HK-2 (cell line): ENCODE data around the gene STRA8.

Experiments
- DNase-seq: peaks from one replicate; pipeline ENCODE4 v3.0.0-alpha.2; 2018; ENCODE audit not compliant: unreplicated experiment

Gene STRA8

DNA sequence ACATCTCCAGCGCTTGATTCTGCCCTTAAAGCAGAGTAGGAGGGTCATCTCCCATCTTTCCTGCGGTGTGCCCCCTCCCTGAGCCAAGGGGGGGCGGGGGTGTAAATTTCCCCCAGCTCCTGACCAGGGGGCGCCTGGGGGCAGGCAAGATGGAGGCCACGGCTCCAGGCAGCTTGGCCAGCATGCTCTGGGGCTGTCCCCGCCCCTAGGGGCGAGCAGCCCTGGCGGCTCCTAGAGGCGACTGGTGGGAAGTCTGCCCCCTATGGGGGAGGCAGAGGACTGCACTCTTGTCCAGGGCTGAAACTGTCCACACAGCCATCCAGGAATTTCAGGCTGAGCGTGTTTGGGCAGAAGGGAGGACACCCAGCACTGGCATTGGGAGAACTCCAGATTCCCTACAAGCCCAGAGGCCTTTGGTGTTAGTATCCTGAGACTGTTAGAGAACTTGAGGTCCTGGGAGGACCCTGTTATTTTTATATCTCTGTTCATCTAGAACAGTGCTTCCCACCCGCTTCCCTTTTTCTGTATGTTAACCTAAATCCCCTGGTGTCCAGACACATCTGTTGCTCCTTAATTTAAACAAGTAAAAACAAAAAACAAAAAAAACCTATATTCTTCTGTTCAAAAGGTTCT lies 4.6 kb downstream of the STRA8 start:
- no peak for DNase-seq

DNA sequence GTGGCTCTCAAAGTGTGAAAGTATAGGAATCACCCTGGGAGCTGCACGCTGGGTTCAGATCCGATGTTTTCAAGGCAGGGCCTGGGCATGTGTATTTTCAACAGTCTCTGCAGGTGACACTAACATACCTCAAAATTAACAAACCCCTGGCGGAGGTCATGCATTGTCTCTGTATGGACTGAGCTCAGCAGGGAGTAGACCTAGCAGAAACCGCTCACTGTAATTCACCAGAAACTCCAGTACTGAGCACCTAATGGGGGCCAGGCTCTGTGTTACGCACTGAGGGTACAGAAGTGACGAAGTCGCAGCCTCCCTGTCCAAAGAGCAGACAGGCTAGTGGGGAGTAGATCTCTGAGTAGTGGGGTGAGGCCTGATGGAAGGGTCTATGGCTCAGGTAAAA lies 5.6 kb downstream of the STRA8 start:
- no peak for DNase-seq

DNA sequence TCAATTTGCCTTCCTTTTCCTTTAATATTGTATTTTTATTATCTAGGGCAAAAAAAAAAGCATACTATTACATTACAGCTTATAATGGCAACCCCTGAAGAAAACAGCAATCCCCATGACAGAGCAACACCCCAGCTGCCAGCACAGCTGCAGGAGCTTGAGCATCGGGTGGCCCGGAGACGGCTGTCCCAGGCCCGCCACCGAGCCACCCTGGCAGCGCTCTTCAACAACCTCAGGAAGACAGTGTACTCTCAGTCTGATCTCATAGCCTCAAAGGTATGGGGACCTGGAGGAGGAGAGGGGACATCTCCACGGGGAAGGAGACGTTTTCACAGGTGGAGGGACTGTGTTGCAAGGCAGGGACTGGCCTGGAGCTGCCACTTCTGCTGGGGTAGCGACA lies 6.8 kb downstream of the STRA8 start:
- no peak for DNase-seq

DNA sequence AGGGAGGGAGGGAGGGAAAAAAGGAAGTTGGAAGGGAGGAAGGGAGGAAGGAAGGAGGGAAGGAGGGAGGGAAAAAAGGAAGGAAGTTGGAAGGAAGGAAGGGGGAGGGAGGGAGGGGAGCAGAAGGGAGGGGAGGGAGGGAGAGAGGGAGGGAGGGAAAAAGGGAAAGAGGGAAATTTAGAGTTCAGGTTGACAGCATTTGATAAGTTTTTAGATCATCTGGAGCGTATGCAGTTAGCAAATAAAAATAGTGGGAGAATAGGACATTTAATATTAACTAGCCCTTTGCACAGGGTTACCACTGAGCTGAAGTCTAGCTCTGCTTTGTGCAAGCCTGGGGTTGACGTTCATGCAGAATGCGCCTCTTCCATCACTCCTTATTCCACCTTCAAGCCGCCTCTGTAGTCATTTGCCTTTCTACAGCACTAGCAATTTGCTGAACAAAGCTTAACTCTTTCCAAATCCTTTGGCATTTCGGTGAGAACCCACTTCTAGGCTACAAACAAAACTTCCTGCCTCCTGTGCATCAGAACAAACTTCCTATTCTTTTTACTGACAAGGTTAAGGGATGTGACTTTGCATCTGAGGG lies 8.6 kb downstream of the STRA8 start:
- DNase-seq, result no peak

DNA sequence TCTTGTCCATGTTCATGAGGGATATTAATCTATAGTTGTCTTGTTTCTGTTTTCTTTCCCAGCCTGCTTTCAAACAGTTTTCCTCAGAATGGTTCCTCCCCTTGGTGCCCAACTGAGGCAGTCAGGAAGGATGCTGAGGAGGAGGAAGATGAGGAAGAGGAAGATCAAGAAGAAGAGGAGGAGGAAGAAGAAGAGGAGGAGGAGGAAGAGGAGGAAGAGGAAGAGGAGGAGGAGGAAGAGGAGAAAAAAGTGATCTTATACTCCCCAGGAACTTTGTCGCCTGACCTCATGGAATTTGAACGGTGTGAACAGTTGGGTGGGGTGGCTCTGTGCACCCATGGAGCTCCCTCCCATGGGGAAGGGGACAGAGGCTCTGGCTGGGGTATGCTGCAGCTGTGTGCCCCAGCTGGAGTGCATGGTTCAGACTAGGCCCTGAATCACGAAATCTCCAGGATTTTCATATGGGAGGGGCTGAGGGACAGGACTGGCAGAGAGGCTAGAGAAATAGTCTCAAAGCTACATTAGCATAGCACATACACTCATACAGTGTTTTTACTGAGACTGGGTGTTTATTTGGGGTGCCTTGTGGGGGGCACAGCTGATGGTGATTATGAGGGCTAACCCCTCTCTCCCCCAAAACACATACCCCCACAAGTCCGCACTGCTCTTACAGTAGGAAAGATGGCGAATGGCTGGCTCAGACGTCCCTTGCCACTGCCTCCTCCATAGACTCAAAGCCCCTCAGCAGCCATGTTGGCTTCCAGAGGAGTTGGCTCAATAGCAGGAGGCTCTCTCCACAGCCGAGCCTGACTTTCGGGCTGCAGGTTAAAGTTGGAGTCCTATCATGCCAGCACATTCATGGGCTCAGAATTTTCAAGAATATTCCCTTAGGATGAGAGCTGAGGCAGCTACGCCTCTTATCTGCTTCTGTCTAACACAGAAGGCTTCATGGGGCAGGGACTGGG lies 11.9 kb downstream of the STRA8 start:
- DNase-seq, result no peak

DNA sequence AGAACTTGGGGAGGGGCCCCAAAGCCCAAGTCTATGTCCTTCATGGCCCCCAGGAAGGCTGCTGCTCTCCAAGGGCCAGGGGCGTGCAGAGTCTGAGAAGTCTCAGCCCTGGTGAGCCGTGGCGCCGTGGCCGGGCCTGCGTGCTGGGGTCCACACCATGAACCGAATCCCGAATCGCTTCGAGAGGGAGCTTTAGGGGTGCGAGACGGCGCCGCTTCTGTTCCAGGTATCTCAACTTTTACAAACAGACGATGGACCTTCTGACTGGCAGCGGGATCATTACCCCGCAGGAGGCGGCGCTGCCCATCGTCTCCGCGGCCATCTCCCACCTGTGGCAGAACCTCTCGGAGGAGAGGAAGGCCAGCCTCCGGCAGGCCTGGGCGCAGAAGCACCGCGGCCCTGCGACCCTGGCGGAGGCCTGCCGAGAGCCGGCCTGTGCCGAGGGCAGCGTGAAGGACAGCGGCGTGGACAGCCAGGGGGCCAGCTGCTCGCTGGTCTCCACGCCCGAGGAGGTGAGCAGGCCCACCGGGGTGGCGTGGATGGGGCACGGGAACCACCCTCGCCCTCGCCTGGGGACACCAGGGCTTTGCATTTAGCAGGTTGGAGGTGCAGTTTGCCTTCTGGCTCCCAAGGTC lies 12.7 kb downstream of the STRA8 start:
- no peak for DNase-seq

DNA sequence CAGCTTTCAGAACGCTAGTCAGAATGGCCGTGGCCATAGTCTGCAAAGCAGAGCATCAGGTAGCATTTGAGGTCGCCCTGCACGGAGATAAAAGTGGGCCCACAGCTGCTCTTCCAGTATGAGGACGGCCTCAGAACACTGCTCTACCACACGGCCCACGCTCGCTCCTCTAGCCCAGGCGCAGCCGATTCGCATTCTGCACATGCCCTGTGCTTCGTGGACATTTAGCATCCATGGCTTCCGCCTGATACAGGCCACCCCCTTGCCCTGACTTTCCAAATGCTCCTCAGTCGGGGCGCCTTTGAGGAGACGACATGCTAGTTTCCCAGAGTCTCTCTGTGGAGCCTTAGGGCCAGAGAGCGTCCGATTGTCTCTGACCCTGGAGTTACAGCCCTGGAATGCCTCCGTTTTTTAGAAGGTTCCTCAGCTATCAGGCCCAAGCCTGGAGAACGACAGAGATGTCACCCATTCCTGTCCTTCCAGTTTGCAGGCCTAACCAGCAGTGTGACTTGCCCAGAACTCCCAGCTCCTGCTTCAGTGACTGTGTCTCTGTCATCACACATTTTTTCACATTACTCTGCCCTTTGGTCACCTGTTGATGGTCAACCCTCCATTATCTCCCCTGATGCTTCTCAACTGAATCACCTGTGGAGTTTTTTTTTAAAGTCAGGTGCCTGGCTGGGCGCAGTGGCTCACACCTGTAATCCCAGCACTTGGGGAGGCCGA lies 14.3 kb downstream of the STRA8 start:
- DNase-seq, result no peak

DNA sequence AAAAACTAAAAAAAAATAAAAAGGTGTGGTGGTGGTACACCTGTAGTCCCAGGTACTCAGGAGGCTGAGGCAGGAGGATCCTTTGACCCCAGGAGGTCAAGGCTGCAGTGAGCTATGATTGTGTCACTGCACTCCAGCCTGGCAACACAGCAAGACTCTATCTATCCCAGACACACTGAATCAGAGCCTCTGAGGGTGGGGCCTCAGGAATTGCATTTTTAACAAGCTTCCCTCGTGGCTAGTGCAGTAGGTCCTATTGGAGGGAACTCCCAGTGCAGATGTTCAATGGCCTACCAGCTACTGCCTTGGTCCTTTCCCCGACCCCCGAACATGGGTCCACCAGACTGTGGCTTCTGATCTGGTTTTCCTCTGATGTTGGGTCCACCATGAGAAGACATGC lies 14.9 kb downstream of the STRA8 start:
- no peak for DNase-seq

DNA sequence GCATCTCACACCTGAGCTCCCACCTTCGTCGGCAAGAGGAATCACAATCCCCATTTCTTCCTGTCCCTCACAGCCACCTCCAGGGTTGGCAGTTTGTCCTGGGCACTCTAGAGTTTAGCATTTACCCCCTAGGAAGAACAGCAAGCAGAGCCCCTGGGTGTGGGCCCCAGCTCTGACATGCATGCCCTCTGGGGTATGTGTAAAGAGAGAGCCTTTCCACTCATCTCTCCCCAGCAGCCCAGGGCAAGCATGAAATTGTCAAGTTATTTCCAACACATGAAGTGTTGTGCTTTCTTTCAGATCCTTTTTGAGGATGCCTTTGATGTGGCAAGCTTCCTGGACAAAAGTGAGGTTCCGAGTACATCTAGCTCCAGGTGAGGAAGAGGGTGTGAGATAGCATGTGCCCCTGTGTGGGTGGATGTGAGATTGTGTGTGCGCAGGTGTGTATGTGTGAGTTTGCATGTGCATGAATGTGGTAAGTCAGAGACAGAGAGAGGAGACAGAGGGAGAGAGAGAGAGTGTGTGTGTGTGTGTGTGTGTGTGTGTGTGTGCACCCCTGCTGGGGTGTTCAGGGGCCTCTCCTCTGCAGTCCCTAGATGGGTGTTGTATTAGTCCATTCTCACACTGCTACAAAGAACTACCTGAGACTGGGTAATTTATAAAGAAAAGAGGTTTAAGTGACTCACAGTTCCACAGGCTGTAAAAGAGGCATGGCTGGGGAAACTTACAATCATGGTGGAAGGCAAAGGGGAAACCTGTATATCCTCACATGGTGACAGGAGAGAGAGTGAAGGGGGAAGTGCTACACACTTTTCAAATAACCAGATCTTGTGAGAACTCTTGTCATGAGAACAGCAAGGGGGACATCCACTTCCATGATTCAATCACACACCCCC lies 18.1 kb downstream of the STRA8 start:
- DNase-seq, result no peak

DNA sequence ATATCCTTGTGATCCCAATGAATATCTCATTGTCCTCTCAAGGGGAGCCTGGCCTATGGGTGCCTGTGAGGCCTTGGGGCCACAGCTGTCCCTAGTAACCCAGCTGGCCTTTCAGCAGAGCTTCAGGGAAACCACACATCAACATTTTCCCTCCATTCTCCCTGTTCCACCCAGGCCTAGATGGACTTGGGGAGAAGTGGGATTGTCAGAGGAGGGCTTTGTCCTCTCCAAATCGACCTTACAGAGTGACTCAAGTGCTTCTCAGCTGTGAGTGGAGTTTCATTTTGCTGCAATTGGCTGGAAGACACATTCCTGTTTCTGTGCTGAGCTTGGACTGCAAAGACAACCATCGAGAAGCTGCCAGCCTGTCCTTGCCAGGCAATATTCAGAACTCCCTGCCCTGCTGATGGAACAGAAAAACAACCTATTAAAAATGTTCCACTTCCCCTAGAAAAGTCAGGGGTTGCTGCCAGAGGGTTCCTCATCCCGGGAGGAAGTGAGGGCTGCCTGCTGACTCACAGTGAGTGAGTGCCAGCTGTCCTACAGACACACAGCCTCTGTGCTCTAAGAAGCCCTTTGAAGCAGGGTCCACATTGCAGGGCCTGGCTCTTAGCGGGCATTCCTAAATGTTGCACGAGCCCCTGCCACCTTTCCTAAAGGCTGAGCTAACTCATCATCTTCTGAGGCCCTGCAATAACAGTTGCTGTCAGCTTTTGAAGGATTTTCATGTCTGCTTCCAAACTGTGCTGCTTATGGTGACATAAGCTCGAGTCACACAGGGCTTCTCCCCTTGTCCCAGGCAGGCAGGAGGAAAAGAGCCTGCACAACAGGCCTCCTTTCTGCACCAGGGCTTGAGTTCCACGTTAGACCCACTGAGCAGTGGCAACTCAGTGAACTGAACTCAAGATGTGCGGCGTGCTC lies 20.5 kb downstream of the STRA8 start:
- peak; percentile 61 for DNase-seq

DNA sequence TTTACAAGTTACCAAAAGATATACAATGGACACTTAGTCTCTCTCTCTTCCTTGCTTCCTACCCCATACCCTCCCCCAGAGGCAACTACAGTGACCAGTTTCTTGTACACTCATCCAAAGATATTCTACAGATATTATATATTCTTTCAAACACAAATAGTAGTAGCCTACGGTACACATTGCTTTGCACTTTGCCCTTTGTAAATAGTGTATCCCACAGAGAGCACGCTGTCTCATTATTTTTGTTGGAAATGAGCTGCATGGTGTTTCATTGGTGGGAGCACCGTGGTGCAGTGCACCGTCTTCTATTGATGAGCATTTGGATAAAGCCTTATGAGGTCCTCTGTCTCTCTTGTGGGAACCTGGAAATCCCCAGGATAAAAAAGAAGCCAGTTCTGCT lies 24.2 kb downstream of the STRA8 start:
- no peak for DNase-seq

DNA sequence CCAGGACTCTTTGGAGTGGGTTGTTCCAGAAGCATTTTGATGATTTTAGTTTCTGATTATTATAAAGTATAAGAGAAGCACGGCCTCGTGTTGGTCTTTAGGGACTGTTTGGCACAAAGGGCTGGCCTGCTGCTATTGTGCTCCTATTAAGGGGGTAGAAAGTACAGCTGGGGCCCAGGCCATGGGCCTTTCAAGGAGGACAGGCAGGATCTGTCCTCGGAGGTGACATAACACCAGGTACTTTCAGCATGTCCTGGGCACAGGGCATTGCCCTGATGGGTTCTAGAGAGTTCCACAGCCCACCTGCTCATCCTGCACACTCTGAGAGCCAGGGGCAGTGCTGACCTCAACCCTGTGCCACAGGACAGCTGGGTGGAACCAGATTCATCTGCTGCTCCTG lies 24.9 kb downstream of the STRA8 start:
- no peak for DNase-seq

DNA sequence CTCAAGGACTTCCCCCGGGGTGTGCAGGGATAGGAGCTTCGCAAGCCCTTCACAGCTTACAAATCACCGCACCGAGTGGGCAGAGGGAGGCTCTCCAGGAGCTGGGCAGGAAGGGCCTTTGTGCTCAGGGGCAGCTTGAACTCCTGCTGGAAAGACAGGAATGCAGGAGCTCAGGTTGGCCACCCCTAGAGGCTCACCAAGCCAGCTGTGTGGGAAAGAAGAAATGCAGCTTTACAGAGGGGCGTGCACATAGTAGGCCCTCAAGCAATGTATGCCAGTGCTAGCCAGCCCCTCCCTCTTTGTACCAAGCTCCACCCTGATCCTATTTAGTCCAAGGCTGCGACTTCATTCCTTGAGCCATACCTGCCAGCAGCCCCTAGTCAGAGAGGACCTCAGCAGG lies 26.1 kb downstream of the STRA8 start:
- DNase-seq, result no peak

DNA sequence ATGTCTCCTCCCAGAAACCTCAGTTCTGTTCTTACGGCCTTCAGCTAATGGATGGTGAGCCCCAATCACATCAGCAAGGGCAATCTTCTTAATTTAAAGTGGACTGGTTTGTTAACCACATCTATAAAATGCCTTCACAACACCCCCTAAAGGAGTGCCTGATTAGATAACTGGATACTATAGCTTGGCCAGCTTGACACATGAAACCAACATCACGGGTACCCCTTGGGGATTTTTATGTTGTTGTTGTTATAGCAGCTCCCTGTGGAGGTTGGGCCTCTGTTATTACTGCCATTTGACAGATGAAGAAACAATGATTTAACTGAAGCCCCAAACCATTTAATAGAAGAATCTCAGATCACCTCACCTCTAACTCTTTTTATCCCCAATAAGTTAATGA lies 26.8 kb downstream of the STRA8 start:
- no peak for DNase-seq

DNA sequence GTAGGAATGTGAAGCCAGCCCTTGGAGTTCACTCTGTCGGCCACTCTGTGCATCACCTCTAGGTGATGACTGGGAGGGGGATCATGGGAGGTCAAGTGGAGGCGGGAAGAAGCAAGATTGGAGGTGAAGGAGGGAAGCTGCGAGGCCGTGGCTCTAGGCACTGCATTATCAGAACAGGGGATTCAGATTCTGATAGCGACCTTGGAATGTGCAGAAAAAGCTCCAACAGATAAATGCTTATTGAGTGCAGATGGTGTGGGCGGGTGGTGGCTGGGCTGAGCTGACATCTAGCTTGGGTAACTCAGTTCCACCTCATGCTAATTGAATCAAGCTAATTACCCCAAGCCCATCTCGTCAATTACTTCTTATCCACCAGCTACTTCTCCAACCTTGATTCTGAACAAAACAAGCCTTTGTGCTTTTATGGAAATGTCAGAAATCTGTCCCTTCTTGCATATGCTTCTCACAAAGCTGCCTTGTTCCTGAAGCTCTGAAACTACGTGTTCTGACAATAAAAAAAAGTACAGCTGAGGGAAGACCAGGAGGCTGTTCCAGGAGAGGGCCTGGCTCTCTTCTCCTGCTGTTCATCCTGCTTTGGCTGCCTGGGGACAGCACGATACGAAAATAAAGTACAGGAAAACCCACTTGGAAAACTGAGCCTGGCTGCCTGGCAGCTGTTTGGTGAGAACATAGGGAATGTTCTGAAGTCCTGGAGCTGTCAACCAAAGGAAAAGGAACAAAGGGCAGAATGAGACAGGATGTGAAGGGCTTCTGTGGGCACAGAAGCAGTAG lies 27.5 kb downstream of the STRA8 start:
- no peak for DNase-seq

DNA sequence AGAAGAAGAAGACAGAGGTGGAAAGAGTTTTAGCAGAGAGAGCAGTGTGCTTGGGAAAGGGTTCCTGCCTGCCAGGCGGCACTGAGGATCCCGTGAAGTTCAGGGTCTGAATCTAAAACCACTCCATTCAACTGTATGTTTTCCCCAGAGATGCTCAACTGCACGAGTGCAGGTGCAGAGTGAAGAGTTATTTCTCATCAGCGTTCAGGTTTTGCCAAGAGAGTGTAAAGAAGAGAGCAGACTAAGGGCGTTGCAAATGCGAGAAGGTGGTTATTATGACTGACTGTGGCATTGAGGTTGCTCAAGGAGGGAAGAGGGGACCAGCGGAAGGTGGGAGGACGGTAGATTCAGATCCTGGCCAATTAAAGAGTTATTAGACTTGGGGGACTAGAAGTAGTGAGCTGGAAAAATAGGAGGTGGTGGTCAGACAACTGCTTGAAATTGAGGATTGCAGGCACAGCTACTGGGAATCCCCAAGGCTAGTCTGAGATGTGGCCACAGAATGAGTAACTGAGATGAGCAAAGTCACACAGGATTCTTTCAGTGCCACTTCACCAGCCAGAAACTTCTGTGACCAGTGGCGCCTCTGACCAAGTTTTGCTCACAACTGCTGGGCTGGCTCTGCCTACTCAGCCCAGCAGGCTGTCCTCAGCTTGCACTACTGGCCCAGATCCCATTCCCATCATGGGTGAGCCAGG lies 29.1 kb downstream of the STRA8 start:
- no peak for DNase-seq

DNA sequence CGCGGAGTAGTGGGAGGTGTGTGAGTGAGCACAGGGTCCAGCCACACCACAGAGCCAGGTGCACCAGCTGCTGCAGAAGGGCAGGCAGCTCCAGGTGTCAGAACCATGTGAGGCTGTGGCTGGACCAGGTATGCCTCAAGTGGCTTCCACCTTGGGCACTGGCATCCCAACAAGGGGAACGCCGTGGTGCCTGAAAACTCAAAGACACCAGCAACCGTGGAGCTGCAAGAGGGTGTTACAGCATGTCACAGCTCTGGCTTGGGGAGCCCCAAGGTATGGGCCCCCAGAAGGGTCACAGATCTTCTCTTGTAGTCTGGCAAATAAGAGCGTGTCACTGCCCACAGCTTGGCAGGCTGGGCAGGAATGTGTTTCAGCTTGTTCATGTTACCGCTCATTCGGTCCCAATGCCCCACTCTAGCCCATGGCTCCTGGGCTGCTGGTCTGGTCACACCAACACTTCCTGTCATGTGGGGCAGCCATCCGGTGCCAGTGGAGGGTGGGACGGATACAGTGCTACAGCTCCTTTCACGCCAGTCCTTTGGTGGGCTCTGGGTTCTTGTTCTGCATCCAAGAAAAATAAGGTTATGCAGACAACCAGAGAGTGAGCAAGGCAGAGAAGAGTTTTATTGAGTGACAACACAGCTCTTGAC lies 29.8 kb downstream of the STRA8 start:
- no peak for DNase-seq

DNA sequence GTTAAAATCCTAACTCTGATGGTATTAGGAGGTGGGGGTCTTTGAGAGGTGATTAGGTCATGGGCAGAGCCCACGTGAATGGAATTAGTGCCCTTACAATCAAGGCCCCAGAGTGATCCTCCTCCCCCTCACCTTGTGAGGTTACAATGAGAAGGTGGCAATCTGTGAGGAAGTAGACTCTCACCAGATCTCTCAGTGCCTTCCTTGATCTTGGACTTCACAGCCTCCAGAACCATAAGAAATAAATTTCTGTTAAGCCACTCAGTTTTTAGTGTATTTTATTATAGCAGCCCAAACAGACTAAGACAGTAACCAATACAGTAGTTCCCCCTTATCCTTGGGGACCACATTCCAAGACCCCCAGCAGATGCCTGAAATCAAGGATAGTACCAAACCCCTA lies 32.0 kb downstream of the STRA8 start:
- no peak for DNase-seq
